ENCODE results near the gene ICOSLG.
"Not testable (repeated sequence)": the region's sequence is repeated elsewhere in the genome, so short reads cannot be mapped to it uniquely, and the experiment has no call there.

Gene ICOSLG

GRCh38 chr21:44220674-44221073 lies 20.1 kb downstream of the ICOSLG start:
- DNase-seq, result not testable (repeated sequence)

GRCh38 chr21:44218461-44218860 lies 22.3 kb downstream of the ICOSLG start:
- not testable (repeated sequence) for DNase-seq

- not testable (repeated sequence) for DNase-seq
Observed at GRCh38 chr21:44211978-44212377, 28.8 kb downstream of the ICOSLG start.

- not testable (repeated sequence) for DNase-seq
Observed at GRCh38 chr21:44211574-44211973, 29.2 kb downstream of the ICOSLG start.

- DNase-seq, result not testable (repeated sequence)
Observed at GRCh38 chr21:44207860-44208646, 32.7 kb downstream of the ICOSLG start.

- DNase-seq, result not testable (repeated sequence)
Observed at GRCh38 chr21:44206698-44207676, 33.8 kb downstream of the ICOSLG start.

GRCh38 chr21:44206187-44206586 lies 34.6 kb downstream of the ICOSLG start:
- DNase-seq, result not testable (repeated sequence)

GRCh38 chr21:44202590-44203299 lies 38.0 kb downstream of the ICOSLG start:
- DNase-seq, result not testable (repeated sequence)

- not testable (repeated sequence) for DNase-seq
Observed at GRCh38 chr21:44199997-44200396, 40.7 kb downstream of the ICOSLG start.

- DNase-seq, result no peak
Observed at GRCh38 chr21:44199448-44199847, 41.3 kb downstream of the ICOSLG start.

- DNase-seq, result not testable (repeated sequence)
Observed at GRCh38 chr21:44197156-44197516, 43.6 kb downstream of the ICOSLG start.

- DNase-seq, result peak; percentile 75
Observed at GRCh38 chr21:44196212-44197155, 44.3 kb downstream of the ICOSLG start.

- not testable (repeated sequence) for DNase-seq
Observed at GRCh38 chr21:44194888-44195287, 45.9 kb downstream of the ICOSLG start.

GRCh38 chr21:44194451-44194850 lies 46.3 kb downstream of the ICOSLG start:
- not testable (repeated sequence) for DNase-seq

- not testable (repeated sequence) for DNase-seq
Observed at GRCh38 chr21:44193108-44193507, 47.6 kb downstream of the ICOSLG start.

- DNase-seq, result not testable (repeated sequence)
Observed at GRCh38 chr21:44190349-44191271, 50.1 kb downstream of the ICOSLG start.

- DNase-seq, result not testable (repeated sequence)
Observed at GRCh38 chr21:44184862-44185261, 55.9 kb downstream of the ICOSLG start.

GRCh38 chr21:44182202-44182601 lies 58.5 kb downstream of the ICOSLG start:
- not testable (repeated sequence) for DNase-seq

- not testable (repeated sequence) for DNase-seq
Observed at GRCh38 chr21:44181506-44181905, 59.2 kb downstream of the ICOSLG start.

- not testable (repeated sequence) for DNase-seq
Observed at GRCh38 chr21:44176127-44176526, 64.6 kb downstream of the ICOSLG start.
